Neural progenitor cell (in vitro differentiated cells): ENCODE results near the gene SDHC.

ENCODE experiments used
- CTCF ChIP-seq: fragments of 200-600 bp; sonication (generic); IDR thresholded peaks from 2 replicates; pipeline ENCODE4 v1.5.1; 2017; ENCODE audit warnings: antibody characterized with exemption, mild to moderate bottlenecking
- EZH2 ChIP-seq: fragments of 200-600 bp; sonication (generic); IDR thresholded peaks from 2 replicates; pipeline ENCODE4 v1.6.1; 2017; ENCODE audit warnings: antibody characterized with exemption, mild to moderate bottlenecking, moderate library complexity
- EZH2phosphoT487 ChIP-seq: fragments of 200-600 bp; sonication (generic); IDR thresholded peaks from 2 replicates; pipeline ENCODE4 v1.6.1; 2017; ENCODE audit warnings: antibody characterized with exemption

GRCh38 chr1:161408429-161409052 lies 94.4 kb downstream of the SDHC start:
- no peak for TF ChIP-seq CTCF
- TF ChIP-seq EZH2, result no peak
- no peak for TF ChIP-seq EZH2phosphoT487
